ENCODE measurements around the gene MCOLN1.
A peak's percentile ranks its signal among the peaks of the same experiment; 100 is the strongest.

The MCOLN1 gene

GRCh38 chr19:7516333-7516732, 6.1 kb upstream of the MCOLN1 start:
- no peak for DNase-seq (ENCODE audit: low spot score)
- TF ChIP-seq CTCF (IDR thresholded peaks at IDR 0.05) = no peak
- Histone ChIP-seq H3K4me3 (peak overlapping the region; percentile 95), H3K27ac (peak overlapping the region; percentile 76 to 96)

GRCh38 chr19:7516878-7517277, 5.5 kb upstream of the MCOLN1 start:
- no peak for TF ChIP-seq CTCF (IDR thresholded peaks at IDR 0.05)
- no peak for DNase-seq (ENCODE audit: low spot score)
- peak overlapping the region; percentile 95 for H3K4me3 ChIP-seq
- peak overlapping the region; percentile 76 to 96 for H3K27ac ChIP-seq

- no peak for DNase-seq (ENCODE audit: low spot score)
- TF ChIP-seq CTCF (IDR thresholded peaks at IDR 0.05) = no peak
- no peak overlapping the region for H3K27ac ChIP-seq
- no peak overlapping the region for H3K4me3 ChIP-seq
Measured at GRCh38 chr19:7519361-7520130, 2.9 kb upstream of the MCOLN1 start.

- DNase-seq (ENCODE audit: low spot score) = no peak
- Histone ChIP-seq H3K4me3 (no peak overlapping the region), H3K27ac (peak overlapping the region in 1 of 2 donors; percentile 56)
- no peak for TF ChIP-seq CTCF (IDR thresholded peaks at IDR 0.05)
Measured at GRCh38 chr19:7520131-7521051, 2.0 kb upstream of the MCOLN1 start.

GRCh38 chr19:7521551-7522071, 813 bp upstream of the MCOLN1 start:
- H3K4me3 ChIP-seq = peak overlapping the region; percentile 86
- peak overlapping the region; percentile 19 to 75 for H3K27ac ChIP-seq
- no peak for TF ChIP-seq CTCF (IDR thresholded peaks at IDR 0.05)
- DNase-seq (ENCODE audit: low spot score) = no peak

- Histone ChIP-seq H3K4me3 (peak overlapping the region; percentile 86), H3K27ac (peak overlapping the region; percentile 19 to 75)
- TF ChIP-seq CTCF (IDR thresholded peaks at IDR 0.05) = no peak
- DNase-seq (ENCODE audit: low spot score) = no peak
Measured at GRCh38 chr19:7522923-7523667, 671 bp downstream of the MCOLN1 start.
